Right lobe of liver (tissue), 4 donors: ENCODE results near the gene COL18A1.

ENCODE experiments used
- CTCF ChIP-seq, 4 donors: fragments of 200-600 bp in 3 of 4; fragments of 450-650 bp in 1 of 4; IDR thresholded peaks; one replicate each; pipeline versions ENCODE4 v1.5.1 to v1.8.0; 2016 to 2022; ENCODE audit warnings: antibody characterized with exemption in 4 of 4, mild to moderate bottlenecking in 2 of 4
- POLR2A ChIP-seq: fragments of 450-650 bp; IDR thresholded peaks from one replicate; pipeline ENCODE4 v1.6.1; 2017; ENCODE audit warnings: antibody characterized with exemption, mild to moderate bottlenecking
- donor health status: DM: no; HTN: no; CAD: no.
- donor health status: DM: no; HTN: no; CAD: no.
- donor health status: DM: no; HTN: yes; CAD: no.

GRCh38 chr21:45359451-45360217 is 45.3 kb upstream of the COL18A1 start:
- TF ChIP-seq POLR2A: no peak
- no peak for TF ChIP-seq CTCF (IDR thresholded peaks at IDR 0.05)
